Measurements from ENCODE around the gene LY6G6C. TPM values are rescaled to one million over a fixed set of nuclear protein-coding genes. Genes with fewer than 3 reads are reported as not detected.
A peak's percentile ranks its signal among the peaks of the same experiment; 100 is the strongest.

Gene LY6G6C
- total RNA-seq, 1 experiment from 2014 or later, result 0.22 TPM

DNA sequence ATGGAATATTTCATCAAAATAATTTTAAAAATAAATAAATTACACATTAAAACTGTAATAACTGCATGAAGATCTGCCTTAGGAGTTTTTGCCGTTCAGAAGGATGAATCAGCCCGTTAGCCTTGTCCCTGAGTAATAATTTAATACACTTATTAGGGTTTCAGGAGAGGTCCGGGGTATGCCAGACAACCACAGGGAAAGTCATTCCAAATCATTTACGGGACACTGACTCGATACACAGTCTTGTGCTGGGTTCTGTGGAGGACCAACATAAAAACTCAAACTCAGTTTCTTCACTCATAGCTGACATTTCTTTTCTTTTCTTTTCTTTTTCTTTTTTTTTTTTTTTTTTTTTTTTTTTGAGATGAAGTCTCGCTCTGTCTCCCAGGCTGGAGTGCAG lies 15.6 kb downstream of the LY6G6C start:
- intact Hi-C loops (cut with micrococcal nuclease), result no loop called here
- no TSS peak for BruUV-seq (replicated peaks)
- Histone ChIP-seq H3F3A (ENCODE audit: low read length, unreplicated experiment) (no peaks in the 10 kb centered on the region), H3K79me2 (ENCODE audit: low read length) (peaks cover 21% of the 10 kb centered on the region), H3K27ac (ENCODE audit: low read length) (no peak overlapping the region), H3K9me2 (replicated peaks; ENCODE audit: low read length) (no peaks in the 10 kb centered on the region), H3K9ac (ENCODE audit: low read length) (no peak overlapping the region), H3K4me1 (ENCODE audit: insufficient read depth, low read length) (peaks cover 10% of the 10 kb centered on the region), H3K9me3 (ENCODE audit: low read length) (no peaks in the 10 kb centered on the region), H3K36me3 (ENCODE audit: low read depth, low read length) (no peaks in the 10 kb centered on the region), H3K4me3 (ENCODE audit: low read length) (no peak overlapping the region), H4K20me1 (ENCODE audit: low read length) (no peaks in the 10 kb centered on the region), H2AFZ (ENCODE audit: low read length) (no peak overlapping the region), H3K4me2 (ENCODE audit: low read length) (no peak overlapping the region), H3K27me3 (ENCODE audit: low read length) (no peaks in the 10 kb centered on the region)
- ChIA-PET POLR2A (ENCODE audit: unreplicated experiment) (no interaction called here), CTCF (no interaction called here)
- ATAC-seq (no peak), DNase-seq (no peak)
- TF ChIP-seq EZH2phosphoT487 (IDR thresholded peaks at IDR 0.05; ENCODE audit: borderline replicate concordance, low read length), result no peak
- TF ChIP-seq CTCF (conservative IDR thresholded peaks at IDR 0.05; ENCODE audit: low read depth, low read length), result no peak
- no peak for TF ChIP-seq EZH2 (IDR thresholded peaks at IDR 0.05; ENCODE audit: low read length, unreplicated experiment)

DNA sequence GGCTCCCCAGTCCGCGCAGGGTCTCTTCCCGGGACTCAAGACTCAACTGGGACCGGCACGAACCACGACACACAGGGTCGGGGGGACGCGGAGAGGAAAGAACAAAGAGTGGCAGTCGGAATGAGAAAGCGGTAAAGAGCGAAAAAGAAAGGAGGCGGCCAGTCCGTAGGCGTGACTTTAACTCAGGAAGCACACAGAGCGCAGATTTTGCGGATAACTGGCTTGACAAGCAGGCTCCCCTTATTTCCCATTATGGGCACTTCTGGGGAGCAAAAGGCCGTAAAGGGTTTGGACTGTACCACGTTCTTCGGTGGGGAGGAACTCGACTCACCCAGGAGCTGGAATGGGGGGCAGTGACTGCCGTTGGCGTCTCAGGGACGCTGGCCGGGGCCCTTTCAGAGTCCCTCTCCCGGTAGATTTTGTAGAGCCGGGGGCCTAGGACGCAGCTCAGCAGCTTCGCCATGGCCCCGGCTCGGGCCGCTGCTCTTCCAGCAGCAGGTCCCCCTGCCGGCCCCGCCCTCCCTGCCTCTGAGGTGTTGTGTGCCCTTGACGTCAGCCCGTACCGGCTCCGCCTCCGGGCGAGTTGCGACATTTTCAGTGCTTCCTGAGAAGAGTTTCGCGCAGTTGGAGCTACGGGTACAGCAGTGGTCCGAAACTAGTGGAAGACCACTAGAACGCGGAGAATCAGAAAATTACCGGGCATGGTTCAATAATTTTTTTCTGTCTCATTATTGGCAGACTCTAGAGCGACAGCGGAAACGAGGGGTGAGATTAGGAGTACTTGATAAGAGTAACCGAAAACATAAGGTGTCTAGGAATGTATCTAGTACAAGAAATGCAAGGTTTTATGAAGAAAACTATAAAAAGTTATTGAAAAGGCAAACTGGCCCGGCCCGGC lies 18.5 kb downstream of the LY6G6C start, which contains the start of gene ABHD16A:
Gene ABHD16A, minus strand, starts transcription at position 506 of the 898 bp plus-strand sequence. Its CDS starts 43 bp downstream, at position 463.
- DNase-seq, result peak; percentile 98
- TSS peak; percentile 95 for BruUV-seq (replicated peaks)
- peak; percentile 94 for ATAC-seq
- Histone ChIP-seq H3K4me1 (ENCODE audit: insufficient read depth, low read length) (peaks cover 10% of the 10 kb centered on the region), H3K27me3 (ENCODE audit: low read length) (no peaks in the 10 kb centered on the region), H4K20me1 (ENCODE audit: low read length) (no peaks in the 10 kb centered on the region), H3K4me3 (ENCODE audit: low read length) (peak within 1 kb of the TSS; percentile 85), H3K9me2 (replicated peaks; ENCODE audit: low read length) (no peaks in the 10 kb centered on the region), H3F3A (ENCODE audit: low read length, unreplicated experiment) (no peaks in the 10 kb centered on the region), H3K36me3 (ENCODE audit: low read depth, low read length) (no peaks in the 10 kb centered on the region), H3K79me2 (ENCODE audit: low read length) (peaks cover 25% of the 10 kb centered on the region), H3K9me3 (ENCODE audit: low read length) (no peaks in the 10 kb centered on the region), H3K9ac (ENCODE audit: low read length) (peak within 1 kb of the TSS; percentile 86), H3K4me2 (ENCODE audit: low read length) (peak within 1 kb of the TSS; percentile 95), H3K27ac (ENCODE audit: low read length) (peak within 1 kb of the TSS; percentile 71), H2AFZ (ENCODE audit: low read length) (peak within 1 kb of the TSS; percentile 87)
- no peak for TF ChIP-seq EZH2phosphoT487 (IDR thresholded peaks at IDR 0.05; ENCODE audit: borderline replicate concordance, low read length)
- CTCF ChIA-PET, result no interaction called here
- intact Hi-C loops (cut with micrococcal nuclease), result no loop called here
- POLR2A ChIA-PET (ENCODE audit: unreplicated experiment), result interaction anchor here (0.6 to 0.7 kb wide), 2 partner anchors 19 to 124 kb away, joined by 6 to 8 read pairs; partner anchors contain the start of gene HSPA1B

DNA sequence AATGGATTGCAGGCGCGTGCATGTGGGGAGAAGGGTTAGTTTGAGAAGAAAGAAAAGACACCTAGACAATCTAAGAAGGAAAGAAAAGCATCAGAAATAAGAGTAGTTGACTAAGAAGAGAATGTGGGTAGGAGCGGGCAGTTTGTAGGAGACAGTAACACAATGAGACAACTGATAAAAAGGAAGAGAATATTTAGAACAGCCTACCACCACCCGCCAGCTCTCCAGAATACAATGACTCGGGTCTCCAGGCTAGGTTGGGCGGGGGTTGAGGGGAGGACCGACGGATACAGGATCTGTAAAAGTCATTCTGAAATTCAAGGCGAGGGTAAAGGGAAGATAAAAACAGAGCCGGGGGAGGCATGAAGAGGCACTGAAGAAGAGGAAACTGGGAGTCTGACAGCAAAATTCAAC lies 19.1 kb downstream of the LY6G6C start:
- ChIA-PET CTCF (no interaction called here), POLR2A (ENCODE audit: unreplicated experiment) (interaction anchor here (0.6 kb wide), 1 partner anchor 23 kb away, joined by 21 read pairs; no protein-coding TSS in a partner anchor)
- DNase-seq (peak; percentile 8), ATAC-seq (peak; percentile 23)
- H3K27me3 ChIP-seq (ENCODE audit: low read length), result no peaks in the 10 kb centered on the region
- no TSS peak for BruUV-seq (replicated peaks)
- H3K4me1 ChIP-seq (ENCODE audit: insufficient read depth, low read length), result peaks cover 10% of the 10 kb centered on the region
- H3K4me3 ChIP-seq (ENCODE audit: low read length), result peak overlapping the region; percentile 85
- intact Hi-C loops (cut with micrococcal nuclease), result no loop called here
- H3K79me2 ChIP-seq (ENCODE audit: low read length), result peaks cover 25% of the 10 kb centered on the region
- peak overlapping the region; percentile 87 for H2AFZ ChIP-seq (ENCODE audit: low read length)
- no peaks in the 10 kb centered on the region for H3K9me3 ChIP-seq (ENCODE audit: low read length)
- TF ChIP-seq EZH2 (IDR thresholded peaks at IDR 0.05; ENCODE audit: low read length, unreplicated experiment) (no peak), CTCF (conservative IDR thresholded peaks at IDR 0.05; ENCODE audit: low read depth, low read length) (no peak), EZH2phosphoT487 (IDR thresholded peaks at IDR 0.05; ENCODE audit: borderline replicate concordance, low read length) (no peak)
- H3K4me2 ChIP-seq (ENCODE audit: low read length), result peak overlapping the region; percentile 95
- H3K36me3 ChIP-seq (ENCODE audit: low read depth, low read length), result no peaks in the 10 kb centered on the region
- no peaks in the 10 kb centered on the region for H3F3A ChIP-seq (ENCODE audit: low read length, unreplicated experiment)
- H3K9me2 ChIP-seq (replicated peaks; ENCODE audit: low read length), result no peaks in the 10 kb centered on the region
- no peaks in the 10 kb centered on the region for H4K20me1 ChIP-seq (ENCODE audit: low read length)
- peak overlapping the region; percentile 86 for H3K9ac ChIP-seq (ENCODE audit: low read length)
- peak overlapping the region; percentile 71 for H3K27ac ChIP-seq (ENCODE audit: low read length)

All from PC-3 (cell line).